ENCODE results near the gene ROBO1.

- no peak for TF ChIP-seq CTCF (conservative IDR thresholded peaks at IDR 0.05)
- TF ChIP-seq ZFX (IDR thresholded peaks at IDR 0.05), result no peak
Measured at GRCh38 chr3:79453600-79453999, 314.2 kb downstream of the ROBO1 start.
